HG03469 (cell line): Measurements from ENCODE around the gene CYP2B6.
"Not testable (repeated sequence)": the region's sequence is repeated elsewhere in the genome, so short reads cannot be mapped to it uniquely, and the experiment has no call there.

ENCODE experiments used
- ATAC-seq: cut with Tn5 transposase; IDR thresholded peaks from one replicate; pipeline ENCODE4 v1.9.1; 2021; ENCODE audit warnings: mild to moderate bottlenecking, moderate library complexity, moderate number of reproducible peaks; ENCODE audit not compliant: unreplicated experiment

Gene CYP2B6

DNA sequence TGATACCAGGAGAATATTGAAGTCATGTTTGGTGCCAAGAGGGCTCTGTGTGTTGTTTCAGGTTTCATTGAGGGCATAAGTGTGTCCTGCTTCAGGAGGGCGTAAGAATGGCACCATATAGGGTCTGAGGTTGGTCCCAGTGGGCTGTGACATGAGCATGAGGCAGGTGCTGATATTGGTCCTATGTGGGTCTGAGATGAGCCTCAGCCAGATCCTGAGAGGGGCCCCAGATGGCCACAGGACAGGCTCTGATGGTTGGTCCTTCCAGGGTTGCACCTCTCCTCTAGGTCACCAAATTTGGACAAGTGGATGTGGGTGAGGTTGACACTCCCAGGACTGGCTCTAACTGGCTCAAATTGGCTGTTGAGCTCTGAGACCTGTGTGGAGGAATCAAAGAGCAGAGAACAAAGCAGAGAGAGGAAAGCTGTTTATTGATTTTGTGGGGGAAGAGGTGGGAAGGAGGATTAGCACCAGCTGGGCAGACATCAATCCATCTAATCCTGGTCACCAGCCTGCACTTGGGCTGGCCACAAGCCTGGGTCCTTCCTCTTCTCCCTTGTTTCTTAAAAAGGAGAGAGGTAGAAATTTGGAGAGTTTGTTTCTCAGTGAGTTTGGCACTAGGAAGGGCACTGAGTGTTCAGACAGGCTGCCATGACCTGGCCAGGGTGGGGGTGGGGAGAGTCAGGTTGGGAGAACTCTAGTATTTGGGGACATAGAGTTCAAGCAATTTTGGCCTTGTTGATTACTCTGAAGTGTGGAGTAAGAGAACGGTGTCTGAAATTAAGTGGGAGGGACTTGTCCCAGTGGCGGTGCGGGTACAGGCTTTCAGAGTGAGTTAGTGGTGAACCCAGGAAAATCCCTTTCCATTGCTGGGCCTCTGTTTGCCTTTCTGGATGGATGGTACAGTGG lies 38.7 kb downstream of the CYP2B6 start:
- ATAC-seq: no peak

DNA sequence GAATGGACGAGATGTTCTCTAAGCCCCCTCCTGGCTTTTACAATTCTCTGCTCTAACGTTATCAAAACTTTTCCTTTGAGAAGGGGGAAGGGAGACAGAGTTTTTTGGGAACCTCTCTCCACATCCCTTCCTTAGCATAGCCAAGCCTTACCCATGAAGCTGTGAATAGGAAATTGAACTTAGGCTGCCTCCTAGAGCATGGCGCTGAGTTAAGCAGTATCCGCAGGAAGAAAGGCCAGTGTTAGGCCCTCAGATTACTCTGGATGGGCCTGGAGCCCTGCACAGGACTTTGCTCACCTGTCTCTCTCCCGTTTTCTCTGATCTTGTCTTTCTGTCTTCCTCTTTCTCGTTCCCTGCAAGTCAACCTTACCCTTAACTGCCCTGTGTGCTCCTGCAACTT lies 39.6 kb downstream of the CYP2B6 start:
- no peak for ATAC-seq

DNA sequence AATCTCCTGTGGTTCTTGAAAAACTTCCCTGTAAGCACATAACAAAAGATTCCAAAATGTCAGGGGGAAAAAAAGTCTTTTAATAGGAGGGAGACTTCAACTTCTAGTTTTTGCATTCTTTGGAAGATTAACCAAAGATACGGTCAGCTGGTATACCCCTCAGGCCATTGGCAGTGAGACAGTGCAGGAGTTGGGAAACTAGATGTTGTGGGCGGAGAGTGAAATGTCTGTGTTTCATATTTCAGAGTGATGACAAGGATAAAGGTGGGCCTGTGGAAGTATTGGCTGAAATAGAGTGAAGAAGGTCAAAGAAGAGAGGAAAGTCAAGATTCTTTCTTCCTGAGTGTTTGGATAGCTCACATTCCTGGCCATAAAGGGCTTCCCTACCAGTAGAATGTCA lies 40.8 kb downstream of the CYP2B6 start:
- ATAC-seq: no peak

DNA sequence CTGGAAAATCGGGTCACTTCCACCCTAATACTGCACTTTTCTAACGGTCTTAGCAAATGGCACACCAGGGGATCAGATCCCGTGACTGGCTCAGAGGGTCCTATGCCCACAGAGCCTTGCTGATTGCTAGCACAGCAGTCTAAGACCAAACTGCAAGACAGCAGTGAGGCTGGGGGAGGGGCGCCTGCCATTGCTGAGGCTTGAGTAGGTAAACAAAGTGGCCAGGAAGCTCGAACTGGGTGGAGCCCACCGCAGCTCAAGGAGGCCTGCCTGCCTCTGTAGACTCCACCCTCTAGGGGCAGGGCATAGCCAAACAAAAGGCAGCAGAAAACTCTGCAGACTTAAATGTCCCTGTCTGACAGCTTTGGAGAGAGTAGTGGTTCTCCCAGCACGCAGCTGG lies 42.2 kb downstream of the CYP2B6 start:
- not testable (repeated sequence) for ATAC-seq

DNA sequence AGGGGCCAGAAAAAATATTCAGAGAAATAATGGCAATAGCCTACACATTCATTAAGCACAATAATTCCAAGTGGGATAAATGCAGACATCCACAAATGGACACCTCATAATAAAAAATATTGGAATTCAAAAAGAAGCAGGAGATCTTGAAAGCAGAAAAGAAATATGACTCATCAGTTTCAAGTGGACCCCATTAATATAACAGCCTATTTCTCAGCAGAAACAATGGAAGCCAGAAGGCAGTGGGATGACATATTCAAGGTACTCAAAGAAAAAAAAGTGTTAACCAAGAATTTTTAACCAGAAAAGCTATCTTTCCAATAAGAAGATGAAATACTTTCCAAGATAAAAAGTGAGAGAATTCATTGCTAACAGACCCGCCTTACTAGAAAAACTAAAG lies 48.7 kb downstream of the CYP2B6 start:
- ATAC-seq: no peak

DNA sequence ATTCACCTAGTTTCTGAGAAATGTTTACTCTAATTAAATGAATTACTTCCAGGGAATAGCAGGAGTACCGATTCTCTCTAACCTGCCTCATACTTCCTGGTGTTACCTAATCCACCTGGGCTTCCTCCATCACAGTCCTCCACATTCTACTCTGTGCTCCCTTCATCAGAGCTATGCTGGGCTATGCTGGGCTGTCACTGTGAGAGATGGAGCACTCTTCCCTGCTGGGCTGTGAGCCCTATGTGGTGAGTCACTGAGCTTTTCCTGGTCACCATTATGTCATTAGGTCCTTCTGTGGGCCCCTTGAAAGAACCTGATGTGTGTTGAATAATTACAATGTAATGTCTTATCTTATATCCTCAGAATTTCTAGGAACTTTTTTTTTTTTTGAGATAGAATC lies 54.0 kb downstream of the CYP2B6 start:
- not testable (repeated sequence) for ATAC-seq

DNA sequence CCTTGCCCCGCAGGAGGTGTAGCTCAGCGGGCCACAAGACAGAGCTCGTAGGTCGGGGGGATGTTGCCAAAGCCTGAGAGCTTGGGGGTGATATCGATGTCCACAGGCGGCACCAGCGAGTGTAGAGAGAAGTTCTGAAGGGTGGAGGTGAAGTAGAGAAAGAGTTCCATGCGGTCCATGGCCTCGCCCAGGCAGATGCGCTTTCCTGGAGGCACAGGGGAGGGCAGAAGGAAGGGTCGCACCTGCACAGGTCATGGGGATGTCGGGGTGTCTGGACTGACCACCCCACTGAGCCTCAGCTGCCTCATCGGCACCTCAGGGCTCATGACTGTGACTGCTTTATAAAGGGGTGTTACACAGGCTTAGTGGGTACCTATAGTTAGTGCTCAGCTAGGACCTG lies 59.3 kb downstream of the CYP2B6 start:
- no peak for ATAC-seq

DNA sequence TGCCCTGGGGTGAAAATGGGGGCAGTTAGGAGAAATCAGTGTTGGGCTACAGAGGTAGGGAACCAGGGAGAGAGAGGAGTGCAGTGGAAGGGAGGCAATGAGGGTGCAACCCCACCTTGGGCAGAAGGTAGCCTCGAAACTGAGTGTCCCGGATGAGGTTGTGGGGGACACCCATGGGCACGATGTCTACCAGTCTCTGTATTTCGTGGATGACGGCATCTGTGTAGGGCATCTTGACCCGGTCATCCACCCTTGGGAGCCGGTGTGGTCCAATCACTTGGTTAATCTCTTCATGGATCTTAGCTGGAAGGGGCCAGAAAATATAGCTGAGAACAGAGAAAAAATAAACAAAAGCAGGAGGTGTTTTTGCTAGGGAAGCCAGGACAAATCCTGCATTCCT lies 61.1 kb downstream of the CYP2B6 start:
- ATAC-seq: not testable (repeated sequence)

DNA sequence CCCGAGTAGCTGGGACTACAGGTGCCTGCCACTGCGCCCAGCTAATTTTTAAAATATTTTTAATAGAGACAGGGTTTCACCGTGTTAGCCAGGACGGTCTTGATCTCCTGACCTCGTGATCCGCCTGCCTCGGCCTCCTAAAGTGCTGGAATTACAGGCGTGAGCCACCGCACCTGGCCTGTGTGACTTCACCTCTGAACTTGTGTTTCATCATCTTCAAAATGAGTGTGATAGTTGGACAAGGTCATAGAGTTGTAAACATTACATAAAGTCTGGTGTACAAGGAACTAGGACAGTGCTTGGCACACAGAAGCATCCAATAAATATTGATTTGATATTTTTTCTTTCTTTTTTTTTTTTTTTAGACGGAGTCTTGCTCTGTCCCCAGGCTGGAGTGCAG lies 62.2 kb downstream of the CYP2B6 start:
- not testable (repeated sequence) for ATAC-seq

DNA sequence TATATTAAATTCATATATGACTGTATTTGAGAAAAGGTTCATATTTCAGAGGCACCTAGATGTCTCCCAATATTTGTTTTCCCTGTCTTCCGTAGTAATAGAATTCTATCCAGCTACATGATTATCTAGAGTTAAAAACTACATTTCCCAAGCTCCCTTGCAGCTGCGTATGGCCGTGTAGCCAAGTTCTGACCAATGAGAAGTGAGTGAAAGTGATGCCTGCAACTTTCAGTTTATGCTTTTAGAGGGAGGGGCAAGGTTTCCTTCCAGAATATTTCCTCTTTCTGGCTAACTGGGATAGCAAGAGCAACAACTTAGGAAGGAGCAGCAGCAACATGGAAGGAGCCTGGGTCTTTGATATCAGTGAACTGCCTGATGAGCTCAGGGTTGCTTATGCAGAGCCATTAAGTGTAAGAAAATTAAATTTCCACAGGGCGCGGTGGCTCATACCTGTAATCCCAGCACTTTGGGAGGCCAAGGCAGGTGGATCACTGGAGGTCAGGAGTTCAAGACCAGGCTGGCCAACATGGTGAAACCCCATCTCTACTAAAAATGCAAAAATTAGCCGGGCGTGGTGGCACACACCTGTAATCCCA lies 74.0 kb downstream of the CYP2B6 start:
- ATAC-seq: no peak
